PFSK-1 (cell line): ENCODE data around the gene CAPN5.

Experiments used
- FOXP2 ChIP-seq: optimal IDR thresholded peaks from 2 replicates; pipeline ENCODE3; 2011; ENCODE audit warnings: borderline replicate concordance, control low read depth, inconsistent platforms; ENCODE audit not compliant: insufficient read depth; ENCODE audit errors: extremely low read length, extremely low read depth
- POLR2AphosphoS5 ChIP-seq: IDR thresholded peaks from 2 replicates; pipeline ENCODE4 v1.6.1; 2012; ENCODE audit warnings: low read depth, mild to moderate bottlenecking, control low read depth, low read length, moderate library complexity
- REST ChIP-seq, 2 experiments: IDR thresholded peaks; 2 replicates each; pipeline versions ENCODE4 v1.6.1 to v1.8.0; 2011 to 2012; ENCODE audit warnings: low read depth in 2 of 2, low read length in 2 of 2, control low read depth in 1 of 2, inconsistent platforms in 1 of 2, mild to moderate bottlenecking in 1 of 2, moderate library complexity in 1 of 2; ENCODE audit not compliant: insufficient read depth in 1 of 2
- SIN3A ChIP-seq: IDR thresholded peaks from 2 replicates; pipeline ENCODE4 v1.6.1; 2012; ENCODE audit warnings: mild to moderate bottlenecking, low read length, moderate library complexity, borderline replicate concordance; ENCODE audit not compliant: insufficient read depth
- TAF1 ChIP-seq: IDR thresholded peaks from 2 replicates; pipeline ENCODE4 v1.6.1; 2012; ENCODE audit warnings: low read length, control low read depth, borderline replicate concordance; ENCODE audit not compliant: insufficient read depth

The CAPN5 gene

GRCh38 chr11:77146261-77147035 is 79.7 kb downstream of the CAPN5 start:
- TF ChIP-seq FOXP2, result no peak
- TF ChIP-seq TAF1, result no peak
- TF ChIP-seq REST (IDR thresholded peaks at IDR 0.05; ENCODE audit: insufficient read depth in 1 of 2, low read depth in 2 of 2, low read length in 2 of 2), result no peak
- TF ChIP-seq SIN3A, result no peak
- no peak for TF ChIP-seq POLR2AphosphoS5

GRCh38 chr11:77147036-77147315 is 80.2 kb downstream of the CAPN5 start:
- no peak for TF ChIP-seq TAF1
- TF ChIP-seq FOXP2, result no peak
- no peak for TF ChIP-seq POLR2AphosphoS5
- no peak for TF ChIP-seq REST (IDR thresholded peaks at IDR 0.05; ENCODE audit: insufficient read depth in 1 of 2, low read depth in 2 of 2, low read length in 2 of 2)
- TF ChIP-seq SIN3A, result no peak

GRCh38 chr11:77147668-77148321 is 81.0 kb downstream of the CAPN5 start:
- TF ChIP-seq REST (IDR thresholded peaks at IDR 0.05; ENCODE audit: insufficient read depth in 1 of 2, low read depth in 2 of 2, low read length in 2 of 2), result no peak
- no peak for TF ChIP-seq FOXP2
- no peak for TF ChIP-seq POLR2AphosphoS5
- no peak for TF ChIP-seq TAF1
- no peak for TF ChIP-seq SIN3A

GRCh38 chr11:77148963-77149715 is 82.4 kb downstream of the CAPN5 start:
- no peak for TF ChIP-seq TAF1
- no peak for TF ChIP-seq REST (IDR thresholded peaks at IDR 0.05; ENCODE audit: insufficient read depth in 1 of 2, low read depth in 2 of 2, low read length in 2 of 2)
- no peak for TF ChIP-seq POLR2AphosphoS5
- TF ChIP-seq FOXP2, result no peak
- no peak for TF ChIP-seq SIN3A
